ENCODE results near the gene TPRN. TPM values are rescaled to one million over a fixed set of nuclear protein-coding genes. Genes with fewer than 3 reads are reported as not detected.

The TPRN gene
- total and polyA plus RNA-seq, 2 donors (not counting 3 experiments of a cell fraction or from before 2014, with no cell fraction given) = 4.3 to 12.4 TPM

- Histone ChIP-seq H3K9me1 (replicated peaks; ENCODE audit: control insufficient read depth, extremely low read depth, insufficient read depth, low read length) (no peaks in the 10 kb centered on the region), H3K27me3 (ENCODE audit: control insufficient read depth in 2 of 2, insufficient read depth in 2 of 2, low read length in 2 of 2) (no peaks in the 10 kb centered on the region), H2AFZ (ENCODE audit: low read depth, low read length) (peak overlapping the region; percentile 95), H3K9me3 (replicated peaks; ENCODE audit: control insufficient read depth, insufficient read depth, low read length) (no peaks in the 10 kb centered on the region), H3K4me2 (ENCODE audit: insufficient read depth, low read length) (peak overlapping the region; percentile 86), H3K27ac (ENCODE audit: insufficient read depth, low read depth, low read length) (peak overlapping the region; percentile 68), H3K9ac (replicated peaks; ENCODE audit: extremely low read depth, insufficient read depth, low read length) (peak overlapping the region; percentile 70), H3K4me3 (replicated peaks in 1 of 3; ENCODE audit: insufficient read depth in 1 of 3, low read depth in 1 of 3, low read length in 3 of 3) (peak overlapping the region; percentile 80 to 91 (median 82)), H3K36me3 (ENCODE audit: control insufficient read depth in 2 of 2, extremely low read depth in 1 of 2, insufficient read depth in 2 of 2, low read length in 2 of 2) (no peaks in the 10 kb centered on the region), H3K79me2 (ENCODE audit: control insufficient read depth, insufficient read depth, low read length) (no peaks in the 10 kb centered on the region), H3K4me1 (ENCODE audit: control insufficient read depth, extremely low read depth, insufficient read depth, low read length) (peaks cover 18% of the 10 kb centered on the region), H4K20me1 (replicated peaks; ENCODE audit: control insufficient read depth, extremely low read depth, insufficient read depth, low read length) (no peaks in the 10 kb centered on the region)
- TF ChIP-seq FOS (IDR thresholded peaks at IDR 0.05; ENCODE audit: borderline replicate concordance, insufficient read depth, low read length) (no peak), POLR2A (IDR thresholded peaks at IDR 0.05; ENCODE audit: low read depth, low read length) (peak; percentile 78), POLR2AphosphoS5 (IDR thresholded peaks at IDR 0.05; ENCODE audit: insufficient read depth, low read depth, low read length) (peak; percentile 88)
- intact Hi-C loops (cut with micrococcal nuclease) (loop anchor here (1.0 to 2.0 kb wide), 6 partner anchors 13 to 101 kb away; partner anchors contain the start of genes TPRN and TUBB4B), dilution Hi-C loops (cut with MboI; ENCODE audit: extremely low pct_ligation_motif_present, low sequenced_read_pairs) (no loop called here)
- ChIA-PET POLR2A (interaction anchor here (0.6 to 1.9 kb wide), 6 partner anchors 17 to 377 kb away, joined by 3 to 10 read pairs (median 6); partner anchors contain the start of genes TPRN and TUBB4B), CTCF (interaction anchor here (0.6 to 6.3 kb wide), 12 partner anchors 8 to 105 kb away, joined by 3 to 63 read pairs (median 8); partner anchors contain the start of genes NDOR1, SSNA1 and TMEM203)
- DNase-seq (ENCODE audit: low read depth, low spot score) (peak; percentile 98), FAIRE-seq (peak; percentile 96)
- TSS peak; percentile 95 for BruUV-seq (replicated peaks)
Measured at GRCh38 chr9:137223078-137223970, 22.8 kb upstream of the TPRN start.
